HS-27A (cell line): Measurements from ENCODE around the gene TUBB.
"Not testable (repeated sequence)": the region's sequence is repeated elsewhere in the genome, so short reads cannot be mapped to it uniquely, and the experiment has no call there.

Source experiments
- DNase-seq: peaks from one replicate; pipeline ENCODE4 v3.0.0-alpha.2; 2012; ENCODE audit warnings: low read depth, missing footprints

TUBB gene

GRCh38 chr6:30719356-30719755 is 796 bp upstream of the TUBB start:
- no peak for DNase-seq

- DNase-seq = no peak
These were observed 616 bp downstream of the TUBB start for GRCh38 chr6:30720738-30721197.

- DNase-seq = peak; percentile 84
These were observed 1.3 kb downstream of the TUBB start for GRCh38 chr6:30721198-30722024.

- not testable (repeated sequence) for DNase-seq
These were observed 1.8 kb downstream of the TUBB start for GRCh38 chr6:30722025-30722279.

GRCh38 chr6:30722280-30723112 is 2.3 kb downstream of the TUBB start:
- no peak for DNase-seq

GRCh38 chr6:30723159-30723842 is 3.1 kb downstream of the TUBB start:
- not testable (repeated sequence) for DNase-seq

GRCh38 chr6:30723843-30724741 is 3.9 kb downstream of the TUBB start:
- not testable (repeated sequence) for DNase-seq

- no peak for DNase-seq
These were observed 4.9 kb downstream of the TUBB start for GRCh38 chr6:30724906-30725667.

GRCh38 chr6:30725713-30726505 is 5.8 kb downstream of the TUBB start:
- no peak for DNase-seq

GRCh38 chr6:30726506-30727413 is 6.6 kb downstream of the TUBB start:
- DNase-seq = no peak

GRCh38 chr6:30727920-30728553 is 7.9 kb downstream of the TUBB start:
- DNase-seq = no peak

GRCh38 chr6:30730601-30731435 is 10.7 kb downstream of the TUBB start:
- no peak for DNase-seq

- no peak for DNase-seq
These were observed 12.2 kb downstream of the TUBB start for GRCh38 chr6:30732237-30732943.

- DNase-seq = no peak
These were observed 15.6 kb downstream of the TUBB start for GRCh38 chr6:30735668-30736314.

GRCh38 chr6:30738532-30738931 is 18.4 kb downstream of the TUBB start:
- DNase-seq = no peak

- no peak for DNase-seq
These were observed 20.4 kb downstream of the TUBB start for GRCh38 chr6:30740540-30740870.
